A673 (cell line): ENCODE measurements around the gene SPEF2.

Source experiments
- EZH2 ChIP-seq: fragments of 200-600 bp; sonication (generic); IDR thresholded peaks from 2 replicates; pipeline ENCODE4 v1.6.1; 2017; ENCODE audit warnings: borderline replicate concordance, low read depth, mild to moderate bottlenecking, mixed read lengths, antibody characterized with exemption, low read length; ENCODE audit not compliant: poor library complexity, severe bottlenecking
- TF ChIP-seq, protein P1 (sequence below): fragments of 300-800, 200-600 bp; sonication (generic); conservative IDR thresholded peaks from 2 replicates; pipeline ENCODE4 v1.5.1; 2017; ENCODE audit warnings: low read depth, mild to moderate bottlenecking, antibody characterized with exemption, low read length, moderate library complexity, mixed read lengths

DNA sequence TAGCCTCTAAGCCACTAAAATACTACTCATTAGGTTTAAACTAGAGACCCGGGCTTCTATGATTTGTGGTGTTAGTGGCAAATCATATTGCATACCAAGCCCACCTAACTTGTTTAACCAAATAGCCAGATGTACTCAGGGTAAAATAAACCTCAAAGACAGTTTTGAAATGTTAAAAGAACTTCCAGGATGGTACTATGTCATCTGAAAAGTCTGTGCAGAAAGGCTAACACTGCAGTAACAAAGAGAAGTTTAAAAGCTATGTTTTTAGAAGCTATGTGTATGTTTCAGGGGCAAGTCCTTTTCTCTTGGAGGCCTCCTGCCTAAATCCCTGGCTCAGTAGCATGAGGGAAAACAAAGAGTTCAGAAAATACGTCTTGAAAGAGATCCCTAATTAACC, 154.2 kb downstream of the SPEF2 start:
- TF ChIP-seq EZH2, result no peak
- TF ChIP-seq, protein P1, sequence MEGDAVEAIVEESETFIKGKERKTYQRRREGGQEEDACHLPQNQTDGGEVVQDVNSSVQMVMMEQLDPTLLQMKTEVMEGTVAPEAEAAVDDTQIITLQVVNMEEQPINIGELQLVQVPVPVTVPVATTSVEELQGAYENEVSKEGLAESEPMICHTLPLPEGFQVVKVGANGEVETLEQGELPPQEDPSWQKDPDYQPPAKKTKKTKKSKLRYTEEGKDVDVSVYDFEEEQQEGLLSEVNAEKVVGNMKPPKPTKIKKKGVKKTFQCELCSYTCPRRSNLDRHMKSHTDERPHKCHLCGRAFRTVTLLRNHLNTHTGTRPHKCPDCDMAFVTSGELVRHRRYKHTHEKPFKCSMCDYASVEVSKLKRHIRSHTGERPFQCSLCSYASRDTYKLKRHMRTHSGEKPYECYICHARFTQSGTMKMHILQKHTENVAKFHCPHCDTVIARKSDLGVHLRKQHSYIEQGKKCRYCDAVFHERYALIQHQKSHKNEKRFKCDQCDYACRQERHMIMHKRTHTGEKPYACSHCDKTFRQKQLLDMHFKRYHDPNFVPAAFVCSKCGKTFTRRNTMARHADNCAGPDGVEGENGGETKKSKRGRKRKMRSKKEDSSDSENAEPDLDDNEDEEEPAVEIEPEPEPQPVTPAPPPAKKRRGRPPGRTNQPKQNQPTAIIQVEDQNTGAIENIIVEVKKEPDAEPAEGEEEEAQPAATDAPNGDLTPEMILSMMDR, result no peak
